Measurements from ENCODE around the gene CENPVL3.
"Not testable (repeated sequence)": the region's sequence is repeated elsewhere in the genome, so short reads cannot be mapped to it uniquely, and the experiment has no call there.

GRCh38 chrX:51618241-51619155 lies at the start of gene CENPVL3:
- TF ChIP-seq POLR2A, CTCF (IDR thresholded peaks at IDR 0.05): not testable (repeated sequence)
